ENCODE results near the gene IL12A. TPM values are rescaled to one million over a fixed set of nuclear protein-coding genes. Genes with fewer than 3 reads are reported as not detected.

Gene IL12A
- polyA plus RNA-seq (2014; cell fraction: cytosol; rRNA removed) = 2.8 and 3.7 TPM in 2 replicates
- 3.6 and 6.0 TPM in 2 replicates for polyA plus RNA-seq (2014; cell fraction: nucleus; rRNA removed)

- peak; percentile 45 for DNase-seq (ENCODE audit: low spot score)
Observed at GRCh38 chr3:159988617-159989271, at the start of gene IL12A. IL12A (plus strand) TSS chr3:159988835.

GRCh38 chr3:159941038-159942000, 47.3 kb upstream of the IL12A start:
- no peak for DNase-seq (ENCODE audit: low spot score)

GRCh38 chr3:159944781-159945180, 43.9 kb upstream of the IL12A start:
- no peak for DNase-seq (ENCODE audit: low spot score)

GRCh38 chr3:159945930-159946329, 42.7 kb upstream of the IL12A start:
- DNase-seq (ENCODE audit: low spot score) = no peak

- no peak for DNase-seq (ENCODE audit: low spot score)
Observed at GRCh38 chr3:159947220-159947619, 41.4 kb upstream of the IL12A start.

- no peak for DNase-seq (ENCODE audit: low spot score)
Observed at GRCh38 chr3:159948429-159949144, 40.0 kb upstream of the IL12A start.

- no peak for DNase-seq (ENCODE audit: low spot score)
Observed at GRCh38 chr3:159950156-159950898, 38.3 kb upstream of the IL12A start.

- no peak for DNase-seq (ENCODE audit: low spot score)
Observed at GRCh38 chr3:159951540-159951939, 37.1 kb upstream of the IL12A start.

GRCh38 chr3:159953325-159954085, 35.1 kb upstream of the IL12A start:
- no peak for DNase-seq (ENCODE audit: low spot score)

GRCh38 chr3:159960188-159961148, 28.2 kb upstream of the IL12A start:
- peak; percentile 28 for DNase-seq (ENCODE audit: low spot score)

GRCh38 chr3:159964166-159964973, 24.3 kb upstream of the IL12A start:
- DNase-seq (ENCODE audit: low spot score) = no peak

GRCh38 chr3:159971311-159971710, 17.3 kb upstream of the IL12A start:
- DNase-seq (ENCODE audit: low spot score) = no peak

GRCh38 chr3:159977295-159977694, 11.3 kb upstream of the IL12A start:
- no peak for DNase-seq (ENCODE audit: low spot score)

- peak; percentile 97 for DNase-seq (ENCODE audit: low spot score)
Observed at GRCh38 chr3:159978353-159978752, 10.3 kb upstream of the IL12A start.

- DNase-seq (ENCODE audit: low spot score) = no peak
Observed at GRCh38 chr3:159978918-159979703, 9.5 kb upstream of the IL12A start.

GRCh38 chr3:159982442-159982974, 6.1 kb upstream of the IL12A start:
- no peak for DNase-seq (ENCODE audit: low spot score)

GRCh38 chr3:159987291-159987711, 1.3 kb upstream of the IL12A start:
- DNase-seq (ENCODE audit: low spot score) = no peak
